Femur (tissue), 1 donor: ENCODE measurements around the gene GPR3.

Experiments used
- DNase-seq: peaks from one replicate; pipeline ENCODE4 v3.0.0-alpha.2; 2017

GPR3 gene, protein sequence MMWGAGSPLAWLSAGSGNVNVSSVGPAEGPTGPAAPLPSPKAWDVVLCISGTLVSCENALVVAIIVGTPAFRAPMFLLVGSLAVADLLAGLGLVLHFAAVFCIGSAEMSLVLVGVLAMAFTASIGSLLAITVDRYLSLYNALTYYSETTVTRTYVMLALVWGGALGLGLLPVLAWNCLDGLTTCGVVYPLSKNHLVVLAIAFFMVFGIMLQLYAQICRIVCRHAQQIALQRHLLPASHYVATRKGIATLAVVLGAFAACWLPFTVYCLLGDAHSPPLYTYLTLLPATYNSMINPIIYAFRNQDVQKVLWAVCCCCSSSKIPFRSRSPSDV

DNA sequence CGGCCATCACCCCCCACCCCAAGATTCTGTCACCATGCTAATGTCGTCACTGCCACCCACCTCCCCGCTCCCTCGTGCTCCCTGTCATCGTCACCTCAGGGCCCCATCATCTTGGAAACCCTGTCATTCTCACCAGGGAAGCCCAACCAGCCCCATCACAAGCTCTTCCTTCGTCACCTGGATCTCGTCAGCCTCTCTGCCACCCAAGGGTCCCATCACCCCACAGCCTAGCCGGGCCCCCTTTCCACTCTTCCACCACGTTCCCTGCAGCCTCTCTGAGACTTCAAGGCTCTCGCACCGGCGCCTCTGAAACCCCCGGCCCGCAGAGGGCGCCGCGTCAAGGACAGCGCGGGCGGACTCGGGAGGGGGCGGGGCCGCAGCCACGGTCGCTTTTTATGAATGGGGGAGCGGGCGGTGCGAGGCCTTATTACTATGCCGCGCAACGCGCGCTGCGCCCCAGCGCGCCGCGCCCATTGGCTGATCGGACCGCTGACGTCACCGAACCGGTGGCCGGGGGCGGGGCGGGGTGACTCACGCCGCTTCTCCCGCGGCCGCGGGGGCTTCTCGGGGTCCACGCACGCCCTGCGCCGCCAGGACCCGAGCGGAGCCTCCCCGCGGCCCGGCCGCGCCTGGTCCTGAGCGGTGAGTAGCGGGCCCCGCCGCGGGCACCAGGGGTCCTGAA lies at the start of gene GPR3:
TSS of gene GPR3 (plus strand) at position 527 of the 682 bp plus-strand sequence. CDS start 1,177 bp downstream, outside the sequence.
- peak; percentile 94 for DNase-seq

DNA sequence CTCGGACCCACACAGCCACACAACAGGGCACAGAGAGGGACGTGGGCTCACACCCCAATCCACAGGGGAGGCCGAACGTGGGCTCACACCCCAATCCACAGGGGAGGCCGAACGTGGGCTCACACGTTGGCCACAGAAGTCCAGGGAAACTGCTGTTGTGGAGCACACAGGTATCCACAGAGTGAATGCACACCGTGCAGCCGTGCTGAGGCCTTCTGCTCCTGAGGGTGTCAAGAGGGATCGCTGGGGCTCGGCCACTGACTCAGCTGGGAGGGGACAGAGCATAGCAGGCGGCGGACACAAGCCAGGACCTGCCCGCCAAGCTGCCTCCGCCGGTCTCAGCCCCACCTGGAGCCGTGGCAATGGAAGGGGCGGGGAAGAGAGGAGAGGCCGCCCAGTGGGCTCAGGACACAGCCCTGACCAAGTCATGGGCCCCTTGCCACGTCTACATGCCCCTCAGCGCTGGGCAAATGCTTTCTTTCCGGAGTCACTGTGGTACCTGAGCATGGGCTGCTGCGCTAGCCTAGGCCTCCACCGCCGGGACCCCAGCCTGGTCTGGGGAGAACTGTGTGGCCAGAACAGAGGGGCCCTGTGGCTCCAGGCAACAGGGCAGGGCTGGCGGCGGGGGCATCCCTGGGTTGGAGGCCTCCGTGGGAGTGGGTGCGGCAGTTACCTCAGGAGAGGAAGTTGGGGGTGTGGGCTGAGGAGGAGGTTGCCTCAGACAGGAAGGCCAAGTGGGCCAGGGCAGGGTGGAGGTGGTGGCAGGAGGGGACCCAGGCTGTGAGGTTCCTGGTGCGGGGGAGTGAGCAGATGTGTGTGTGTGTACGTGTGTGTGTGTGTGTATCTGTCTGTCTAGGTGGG lies 49.4 kb upstream of the GPR3 start:
- DNase-seq = peak; percentile 48

DNA sequence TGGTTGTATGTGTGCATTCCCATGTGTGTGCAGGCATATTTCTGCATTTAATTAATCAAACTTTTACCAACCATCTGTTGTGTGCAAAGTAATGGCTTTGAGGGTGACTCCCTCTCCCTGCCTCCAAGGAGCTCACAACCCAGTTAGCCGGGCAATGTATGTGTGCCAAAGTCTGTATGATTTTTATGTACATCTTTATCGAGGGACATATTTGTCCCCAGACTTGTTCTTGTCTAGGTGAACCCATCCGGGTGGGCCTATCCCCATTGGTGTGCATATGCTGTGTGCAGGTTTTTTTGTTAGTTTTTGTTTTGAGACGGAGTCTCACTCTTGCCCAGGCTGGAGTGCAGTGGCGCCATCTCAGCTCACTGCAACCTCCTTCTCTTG lies 48.8 kb upstream of the GPR3 start:
- no peak for DNase-seq

DNA sequence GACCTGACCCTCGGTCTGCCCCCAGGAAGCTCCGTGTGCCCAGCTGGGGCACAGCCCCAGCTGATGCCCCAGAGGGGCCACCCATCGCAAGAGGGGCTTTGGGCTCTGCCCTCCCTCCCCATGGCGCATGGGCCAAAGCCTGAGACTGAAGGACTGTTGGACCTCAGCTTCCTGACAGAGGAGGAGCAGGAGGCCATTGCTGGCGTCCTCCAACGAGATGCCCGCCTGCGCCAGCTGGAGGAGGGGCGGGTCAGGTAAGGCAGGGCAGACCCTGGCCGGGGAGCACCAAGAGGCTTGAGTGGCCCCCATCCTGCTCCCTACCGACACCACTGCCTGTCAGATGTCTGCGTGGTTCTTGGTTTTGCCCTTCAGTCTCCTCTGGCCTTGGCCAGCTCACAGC lies 47.1 kb upstream of the GPR3 start:
- DNase-seq = peak; percentile 15

DNA sequence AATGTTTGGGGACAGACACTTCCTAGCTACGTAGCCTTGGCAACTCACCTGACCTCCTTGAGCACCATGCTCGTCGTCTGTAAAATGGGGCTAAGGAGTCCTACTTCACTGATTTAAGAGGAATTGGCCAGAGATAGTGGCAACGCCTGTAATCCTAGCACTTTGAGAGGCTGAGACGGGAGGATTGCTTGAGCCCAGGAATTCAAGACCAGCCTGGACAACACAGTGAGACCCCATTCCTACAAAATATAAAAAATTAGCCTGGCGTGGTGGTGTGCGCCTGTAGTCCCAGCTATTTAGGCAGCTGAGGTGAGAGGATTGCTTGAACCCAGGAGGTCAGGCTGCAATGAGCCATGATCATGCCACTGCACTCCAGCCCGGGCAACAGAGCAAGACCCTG lies 46.1 kb upstream of the GPR3 start:
- DNase-seq = no peak

DNA sequence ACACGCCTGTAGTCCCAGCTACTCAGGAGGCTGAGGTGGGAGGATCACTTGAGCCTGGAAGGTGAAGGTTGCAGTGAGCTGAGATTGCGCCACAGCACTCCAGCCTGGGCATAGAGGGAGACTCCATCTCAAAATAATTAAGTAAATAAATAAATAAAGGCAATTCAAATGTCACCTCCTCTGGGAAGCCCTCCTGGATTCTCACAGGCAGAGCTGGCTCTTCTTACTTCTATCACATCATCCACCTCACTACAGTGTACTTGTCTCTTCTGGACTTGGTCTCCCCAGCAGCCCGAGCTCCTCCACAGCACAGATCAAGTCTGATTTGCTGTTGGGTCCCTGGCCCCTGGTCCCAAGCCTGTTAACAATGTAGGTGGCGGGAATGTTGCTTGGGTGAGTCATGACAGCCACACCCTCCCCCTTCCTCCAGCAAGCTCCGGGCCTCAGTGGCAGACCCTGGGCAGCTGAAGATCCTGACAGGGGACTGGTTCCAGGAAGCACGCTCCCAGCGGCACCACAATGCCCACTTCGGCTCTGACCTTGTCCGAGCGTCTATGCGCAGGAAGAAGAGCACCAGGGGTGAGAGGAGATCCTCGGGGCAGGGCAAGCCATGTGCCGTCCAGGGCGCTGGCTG lies 45.3 kb upstream of the GPR3 start:
- peak; percentile 13 for DNase-seq

DNA sequence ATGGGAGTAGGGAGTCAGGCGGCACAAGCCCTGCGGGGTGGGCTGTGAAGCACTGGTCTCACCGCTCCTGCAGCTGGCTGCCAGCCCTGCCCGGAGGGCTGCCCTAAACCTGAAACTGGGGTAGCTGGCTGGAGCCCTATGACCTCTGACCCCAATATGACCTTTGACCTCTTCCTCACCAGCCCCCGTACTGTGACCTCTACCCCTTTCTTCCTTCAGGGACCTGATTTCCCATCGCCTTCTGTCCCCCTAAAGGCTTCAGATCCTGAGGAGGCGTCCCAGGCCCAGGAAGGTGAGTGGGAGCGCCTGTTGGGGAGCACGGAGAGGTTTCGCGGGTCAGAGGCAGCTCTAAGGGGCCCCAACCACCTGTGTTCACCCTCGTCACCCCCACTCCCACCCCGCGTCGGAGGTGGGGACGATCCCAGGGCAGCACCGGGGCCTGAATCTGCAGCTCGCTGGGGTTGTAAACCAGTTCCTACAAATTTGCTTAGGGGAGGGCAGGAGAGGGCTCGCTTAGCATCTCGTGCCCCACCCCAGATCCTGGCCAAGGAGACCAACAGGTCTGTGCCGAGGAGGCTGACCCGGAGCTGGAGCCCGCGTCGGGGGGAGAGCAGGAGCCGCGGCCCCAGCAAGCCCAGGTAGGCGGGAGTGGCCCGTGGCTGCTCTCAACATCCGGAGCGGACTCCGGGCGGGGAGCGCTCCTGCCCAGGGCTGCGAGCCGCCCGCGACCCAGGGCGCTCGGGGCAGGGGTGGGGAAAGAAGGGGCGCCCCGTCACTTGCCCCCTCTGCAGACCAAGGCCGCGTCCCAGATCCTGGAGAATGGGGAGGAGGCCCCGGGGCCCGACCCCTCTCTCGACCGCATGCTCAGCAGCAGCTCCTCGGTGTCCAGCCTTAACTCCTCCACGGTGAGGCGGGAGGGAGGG lies 43.3 kb upstream of the GPR3 start:
- peak; percentile 21 for DNase-seq

DNA sequence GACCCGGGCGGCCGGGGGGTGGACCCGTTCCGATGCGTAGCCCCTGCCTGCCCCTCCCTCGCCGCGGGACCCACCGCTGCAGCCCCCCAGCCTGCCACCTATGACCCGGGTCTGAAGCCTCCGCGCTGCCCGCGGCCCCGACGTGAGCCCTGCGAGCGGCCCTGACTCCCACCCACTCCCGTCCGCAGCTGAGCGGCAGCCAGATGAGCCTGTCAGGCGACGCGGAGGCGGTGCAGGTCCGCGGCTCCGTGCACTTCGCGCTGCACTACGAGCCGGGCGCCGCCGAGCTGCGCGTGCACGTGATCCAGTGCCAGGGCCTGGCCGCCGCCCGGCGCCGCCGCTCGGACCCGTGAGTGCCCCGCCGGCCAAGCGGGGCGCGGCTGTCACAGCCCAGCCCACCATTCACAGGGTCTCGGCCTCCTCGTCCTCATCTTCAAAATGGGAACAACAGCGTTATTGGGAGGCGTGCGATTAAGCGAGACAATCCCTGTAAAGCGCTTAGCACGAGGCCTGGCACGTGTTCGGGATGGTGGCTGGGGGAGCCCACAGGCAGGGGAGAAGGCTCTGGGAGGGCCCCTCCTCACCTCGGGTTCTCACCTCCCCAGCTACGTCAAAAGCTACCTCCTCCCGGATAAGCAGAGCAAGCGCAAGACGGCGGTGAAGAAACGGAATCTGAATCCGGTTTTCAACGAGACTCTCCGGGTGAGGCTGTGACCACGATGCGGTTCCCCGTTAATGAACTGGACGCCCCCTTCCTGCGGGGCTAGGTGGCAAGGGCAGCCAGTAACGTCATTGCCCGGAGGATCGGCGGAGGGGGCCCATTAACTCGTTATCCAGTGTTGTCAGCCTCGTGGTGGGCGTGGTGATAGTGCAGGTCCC lies 42.4 kb upstream of the GPR3 start:
- peak; percentile 71 for DNase-seq

DNA sequence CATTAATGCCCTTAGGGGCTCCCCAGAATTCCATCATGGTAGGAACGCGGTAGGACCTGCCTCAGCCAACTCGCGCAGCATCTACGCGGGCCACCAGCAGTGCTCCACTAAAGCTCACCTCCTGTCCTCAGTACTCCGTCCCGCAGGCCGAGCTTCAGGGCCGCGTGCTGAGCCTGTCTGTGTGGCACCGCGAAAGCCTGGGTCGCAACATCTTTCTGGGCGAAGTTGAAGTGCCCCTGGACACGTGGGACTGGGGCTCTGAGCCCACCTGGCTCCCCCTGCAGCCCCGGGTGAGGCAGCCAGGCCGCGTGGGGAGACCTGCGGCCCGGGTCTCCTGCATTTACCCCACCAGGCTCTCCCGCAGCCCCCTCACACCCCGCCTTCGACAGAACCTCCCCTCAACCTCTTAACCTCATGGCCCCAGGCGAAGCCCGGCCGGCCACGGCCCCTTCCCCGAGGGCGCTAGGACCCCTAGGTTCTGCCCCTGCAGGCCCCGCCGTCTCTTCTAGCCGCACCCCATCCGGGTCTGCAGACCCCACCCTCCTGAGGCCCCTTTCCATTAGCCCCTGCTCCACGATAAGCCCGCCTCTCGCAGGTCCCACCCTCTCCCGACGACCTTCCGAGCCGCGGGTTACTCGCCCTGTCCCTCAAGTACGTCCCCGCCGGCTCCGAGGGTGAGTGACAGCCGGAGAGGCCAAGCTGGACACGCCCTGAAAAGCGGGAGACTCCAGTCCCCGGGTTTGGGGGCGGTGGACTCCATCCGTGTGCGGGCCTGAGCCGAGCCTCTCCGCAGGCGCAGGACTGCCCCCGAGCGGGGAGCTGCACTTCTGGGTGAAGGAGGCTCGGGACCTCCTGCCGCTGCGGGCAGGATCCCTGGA lies 41.5 kb upstream of the GPR3 start:
- peak; percentile 60 for DNase-seq

DNA sequence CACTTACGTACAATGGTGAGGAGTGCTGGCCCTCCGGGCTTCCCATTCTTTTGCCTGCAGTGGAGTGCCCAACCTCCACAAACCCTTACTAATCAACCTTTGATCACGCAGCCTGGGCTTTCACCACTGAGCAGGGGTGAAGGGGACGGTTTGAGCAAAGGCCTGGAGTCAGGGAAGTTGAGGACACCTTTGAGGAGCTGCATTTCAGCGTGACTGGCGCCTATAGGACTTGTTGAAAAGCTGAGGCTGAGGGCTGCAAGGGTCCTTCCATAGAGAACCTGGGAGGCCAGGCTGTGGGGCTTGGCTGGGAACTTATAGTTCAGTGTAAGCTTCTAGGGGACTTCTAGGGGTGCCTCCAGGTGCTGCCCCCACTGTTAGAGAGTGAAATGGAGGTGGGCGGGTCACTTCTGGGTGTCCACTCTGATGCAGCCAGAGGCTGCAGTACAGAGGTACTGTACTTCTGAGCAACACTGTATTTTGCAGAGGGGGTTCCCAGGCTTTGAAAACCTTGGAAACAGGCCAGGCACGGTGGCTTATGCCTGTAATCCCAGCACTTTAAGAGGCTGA lies 40.8 kb upstream of the GPR3 start:
- DNase-seq = no peak

DNA sequence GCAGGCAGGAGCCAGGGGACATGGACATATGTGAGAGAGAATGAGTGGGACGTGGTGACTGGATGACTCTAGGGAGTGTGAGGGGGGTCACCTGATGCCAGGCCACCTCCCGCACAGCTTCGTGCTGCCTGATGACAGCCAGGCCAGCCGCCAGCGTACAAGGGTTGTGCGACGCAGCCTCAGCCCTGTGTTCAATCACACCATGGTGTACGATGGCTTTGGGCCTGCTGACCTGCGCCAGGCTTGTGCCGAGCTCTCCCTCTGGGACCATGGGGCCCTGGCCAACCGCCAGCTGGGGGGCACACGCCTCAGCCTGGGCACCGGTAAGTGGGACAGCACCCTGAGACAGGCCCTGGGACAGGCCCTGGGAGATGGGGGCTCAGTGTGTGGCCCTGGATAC lies 39.3 kb upstream of the GPR3 start:
- DNase-seq = no peak

DNA sequence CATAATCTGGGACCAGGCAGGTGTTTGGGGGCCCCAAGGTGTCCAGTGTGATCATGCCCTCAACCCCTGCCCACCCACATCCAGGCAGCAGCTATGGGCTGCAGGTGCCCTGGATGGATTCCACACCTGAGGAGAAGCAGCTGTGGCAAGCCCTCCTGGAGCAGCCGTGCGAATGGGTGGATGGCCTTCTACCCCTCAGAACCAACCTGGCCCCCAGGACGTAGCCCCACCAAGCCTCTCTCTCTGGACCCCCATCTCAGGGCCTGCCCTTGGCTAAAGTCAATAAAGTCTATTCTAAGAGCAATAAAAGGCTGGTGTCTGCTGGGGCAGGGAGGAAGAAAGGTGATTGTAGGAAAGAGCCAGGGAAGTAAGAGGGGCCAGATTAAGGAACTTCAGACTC lies 38.8 kb upstream of the GPR3 start:
- no peak for DNase-seq

DNA sequence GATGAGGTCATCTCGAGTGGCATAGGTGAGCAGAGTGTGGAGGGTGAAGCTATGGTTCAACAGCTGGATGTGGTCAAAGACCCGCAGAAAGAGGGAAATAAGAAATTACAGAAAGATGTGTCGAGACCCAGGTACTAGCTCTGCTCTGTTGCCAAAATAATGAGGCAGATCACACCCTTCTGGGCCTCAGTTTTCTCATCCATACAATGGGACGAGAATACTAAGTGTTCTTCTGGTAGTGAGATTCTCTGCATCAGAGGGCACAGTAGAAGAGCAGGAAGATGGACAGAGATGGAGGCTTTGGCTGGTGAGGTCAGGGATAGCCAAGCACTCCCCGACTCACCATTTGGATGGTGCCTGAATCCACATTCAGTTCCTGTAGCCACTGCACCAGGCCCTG lies 36.7 kb upstream of the GPR3 start:
- DNase-seq = no peak

DNA sequence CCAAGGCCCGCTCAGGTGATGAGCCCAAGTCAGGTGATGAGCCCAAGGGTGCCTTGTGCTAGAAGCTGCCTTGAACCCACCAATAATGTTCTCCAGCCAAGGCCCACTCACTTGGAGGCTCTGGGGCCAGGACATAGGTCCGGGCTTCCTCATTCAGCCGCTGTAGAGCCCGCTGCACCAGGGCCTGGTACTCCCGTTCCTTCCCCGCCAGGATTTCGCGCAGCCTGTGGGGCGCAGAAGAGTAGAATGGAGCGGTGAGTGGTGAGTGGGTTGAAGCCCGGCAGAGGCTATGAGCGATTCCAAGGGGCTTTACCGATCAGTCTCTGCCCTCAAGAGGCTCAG lies 36.2 kb upstream of the GPR3 start:
- DNase-seq = no peak

DNA sequence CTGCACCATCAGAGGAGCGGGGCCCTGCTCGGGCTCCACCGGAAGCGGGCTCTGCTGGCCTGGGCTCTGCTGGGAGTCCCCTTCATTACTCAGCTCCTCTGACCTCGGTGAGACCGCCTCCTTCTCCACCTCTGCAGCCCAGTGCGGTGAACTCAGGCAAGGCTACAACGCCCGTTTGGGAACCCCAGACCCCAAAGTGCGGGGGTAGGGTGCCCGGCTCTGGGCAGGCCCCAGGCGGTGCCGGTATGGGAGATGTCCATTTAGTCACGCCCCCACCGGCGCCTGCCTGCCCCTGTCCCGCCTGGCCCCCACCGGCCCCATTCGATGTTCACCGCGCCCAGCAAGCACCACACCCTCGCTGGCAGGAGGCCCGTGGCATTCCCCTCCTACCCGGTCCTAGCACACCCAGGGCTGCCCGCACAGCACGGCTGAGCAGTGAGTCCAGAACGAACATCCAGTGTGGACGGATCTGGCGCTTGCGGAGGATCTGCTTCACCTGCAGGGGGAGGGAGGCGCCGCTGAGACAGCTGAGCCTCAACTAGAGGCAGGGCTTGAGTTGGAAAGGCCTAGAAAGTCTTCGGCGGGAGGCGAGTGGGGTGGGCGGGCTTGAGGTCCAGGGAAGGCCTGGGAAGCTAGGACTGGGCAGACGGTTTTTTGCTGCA lies 35.7 kb upstream of the GPR3 start:
- DNase-seq = no peak

DNA sequence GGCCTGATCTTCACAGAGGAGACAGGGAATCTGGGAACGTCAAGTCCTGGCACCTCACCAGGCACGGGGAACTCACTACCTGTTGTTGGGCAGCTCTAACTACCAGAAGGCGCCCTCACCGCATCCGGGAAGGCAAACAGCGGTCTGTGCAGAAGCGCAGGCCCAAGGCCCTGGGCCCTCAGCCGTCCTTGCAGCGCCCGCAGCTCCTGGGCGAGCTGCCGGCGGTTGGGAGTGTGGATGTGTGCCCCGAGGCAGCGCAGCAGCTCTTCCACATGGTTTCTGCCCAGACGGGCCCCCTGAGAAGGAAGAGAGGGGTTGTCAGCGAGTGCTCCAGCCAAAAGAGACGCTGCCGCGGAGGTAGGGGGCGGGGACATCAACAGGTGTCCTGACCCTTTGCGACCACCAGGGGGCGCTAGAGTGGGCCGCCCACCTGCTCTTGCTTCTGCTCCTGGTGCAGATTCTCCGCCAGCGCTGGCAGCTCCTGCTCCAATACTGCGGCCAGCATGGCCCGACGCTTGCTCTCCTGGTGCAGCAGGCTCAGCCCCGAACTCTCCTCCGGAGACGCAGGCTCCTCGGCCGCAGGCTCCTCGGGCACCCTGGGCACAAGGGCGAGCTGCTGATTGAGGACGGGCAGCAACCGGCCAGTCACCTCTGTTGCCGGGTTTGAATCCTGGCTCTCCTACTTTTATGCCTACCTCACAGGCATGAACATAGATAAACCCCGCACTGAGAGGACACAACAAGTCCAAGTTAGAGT lies 35.0 kb upstream of the GPR3 start:
- peak; percentile 90 for DNase-seq

DNA sequence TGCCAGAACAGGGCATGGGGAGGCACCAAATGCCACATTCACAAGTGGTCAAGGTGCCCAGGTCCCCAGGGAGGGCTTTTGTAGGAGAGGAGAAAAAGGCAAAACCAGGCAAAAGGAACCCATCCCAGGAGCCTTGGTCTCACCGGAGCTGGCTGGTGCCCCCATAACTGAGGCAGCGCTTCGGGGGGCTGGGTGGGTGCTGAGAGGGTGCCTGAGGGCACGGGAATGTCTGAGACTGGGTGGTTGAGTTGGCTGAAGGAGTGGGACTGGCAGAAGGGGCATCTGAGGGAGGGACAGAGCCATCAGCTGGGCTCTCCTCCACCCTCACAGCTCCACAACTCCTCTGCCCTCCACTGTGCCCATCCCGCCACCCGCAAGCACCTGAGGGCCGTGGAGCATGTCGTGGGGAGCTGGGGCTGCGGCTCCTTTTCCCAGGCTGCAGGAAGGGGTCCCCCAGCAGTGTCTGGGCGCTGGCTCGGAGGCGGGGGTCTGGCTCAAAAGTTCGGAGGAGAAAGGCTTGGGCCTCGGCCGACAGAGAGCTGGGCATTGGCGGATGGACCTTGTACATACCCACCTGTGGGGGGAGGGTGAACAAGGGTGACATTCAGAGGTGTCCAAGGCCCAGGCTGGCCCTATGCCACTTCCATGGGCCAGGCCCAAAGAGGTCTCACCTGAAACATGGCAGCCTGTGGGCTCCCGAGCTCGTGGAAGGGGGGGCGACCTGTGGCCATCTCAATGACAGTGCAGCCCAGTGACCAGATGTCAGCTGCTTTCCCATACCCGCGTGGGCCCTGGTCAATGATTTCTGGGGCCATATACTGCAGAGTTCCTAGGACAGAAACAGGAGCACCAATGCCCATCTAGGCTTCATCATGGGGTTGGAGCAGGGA lies 34.1 kb upstream of the GPR3 start:
- DNase-seq = no peak
